GM12874 (cell line): ENCODE results near the gene NFATC1.

Experiments used
- CTCF ChIP-seq: IDR thresholded peaks from 2 replicates; pipeline ENCODE4 v1.5.1; 2011; ENCODE audit warnings: low read depth, mild to moderate bottlenecking, control low read depth, low read length, moderate library complexity; ENCODE audit not compliant: insufficient read depth

Gene NFATC1

GRCh38 chr18:79523736-79524180 is 128.0 kb downstream of the NFATC1 start:
- TF ChIP-seq CTCF = no peak

GRCh38 chr18:79524181-79525078 is 128.7 kb downstream of the NFATC1 start:
- TF ChIP-seq CTCF = no peak

GRCh38 chr18:79525556-79526467 is 130.1 kb downstream of the NFATC1 start:
- no peak for TF ChIP-seq CTCF

- TF ChIP-seq CTCF = no peak
Observed at GRCh38 chr18:79526468-79527460, 131.0 kb downstream of the NFATC1 start.

- no peak for TF ChIP-seq CTCF
Observed at GRCh38 chr18:79527656-79528315, 132.1 kb downstream of the NFATC1 start.

GRCh38 chr18:79528316-79528695 is 132.6 kb downstream of the NFATC1 start:
- TF ChIP-seq CTCF = no peak
